Mesenteric fat pad (tissue), 1 donor: ENCODE measurements around the gene RNF19B. TPM values are rescaled to one million over a fixed set of nuclear protein-coding genes. Genes with fewer than 3 reads are reported as not detected.
A peak's percentile ranks its signal among the peaks of the same experiment; 100 is the strongest.

Experiments
- DNase-seq: peaks from one replicate; pipeline ENCODE4 v3.0.0-alpha.2; 2020; ENCODE audit warnings: low spot score
- total RNA-seq: library from RNA; stranded (reverse); fragmentation: NEBNext Ultra II Directional; extraction: Animal tissue kit (Norgen Biotek cat#: 25700); gene quantifications from one replicate; pipeline ENCODE4 v1.2.1, GENCODE V29; 2021
- donor health status: DM: yes; HTN: yes; CAD: no.

The RNF19B gene
- total RNA-seq, 1 donor from 2014 or later: 23.5 TPM

DNA sequence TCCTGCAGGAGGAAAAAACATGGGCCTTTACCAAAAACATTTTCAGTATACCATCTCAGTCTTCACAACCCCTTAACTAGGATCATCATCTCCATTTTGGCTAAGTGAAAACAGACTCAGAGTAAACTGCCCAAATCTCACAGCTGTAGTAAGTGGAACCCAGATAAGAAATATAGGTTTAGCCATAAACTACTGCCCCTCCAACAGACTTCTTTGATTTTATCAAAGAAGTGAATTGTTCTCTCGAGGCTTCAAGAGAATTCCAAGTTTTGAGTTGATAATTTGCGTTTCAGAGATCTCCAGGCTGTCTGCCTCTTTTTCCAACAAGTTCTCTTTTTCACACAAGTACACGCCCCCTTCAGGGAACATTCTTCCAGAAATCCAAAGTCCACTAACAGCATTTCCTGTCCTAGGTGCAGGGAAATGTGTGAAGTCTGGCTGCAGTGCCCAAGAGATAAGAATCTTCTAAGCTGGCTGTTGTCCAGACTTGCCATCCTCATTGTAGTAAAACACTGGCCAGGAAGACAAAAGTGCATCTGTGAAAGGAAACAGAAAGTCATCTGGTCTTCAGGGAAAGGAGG, 30.8 kb downstream of the RNF19B start:
- no peak for DNase-seq

DNA sequence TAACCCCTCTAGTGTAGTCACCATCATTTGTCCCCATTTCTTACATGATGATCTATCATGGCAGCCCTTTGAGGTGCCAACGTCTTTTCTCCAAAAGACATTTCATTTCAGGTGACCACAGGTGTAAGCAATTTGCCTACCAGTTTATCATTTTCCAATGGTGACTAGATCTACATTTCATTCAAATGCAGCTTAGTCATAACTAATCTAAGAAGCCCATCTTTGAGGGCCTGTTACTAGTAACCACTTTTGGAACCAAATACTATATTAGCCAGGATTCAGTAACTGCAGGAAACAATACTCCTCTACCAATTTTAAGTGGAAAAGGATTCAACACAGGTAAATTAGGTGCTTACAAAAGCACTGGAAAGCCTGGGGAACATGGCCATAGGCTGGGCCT, 32.8 kb downstream of the RNF19B start:
- DNase-seq: no peak

- no peak for DNase-seq
Measured at GRCh38 chr1:32929366-32929765, 35.2 kb downstream of the RNF19B start.

- no peak for DNase-seq
Measured at GRCh38 chr1:32928715-32929114, 35.9 kb downstream of the RNF19B start.

DNA sequence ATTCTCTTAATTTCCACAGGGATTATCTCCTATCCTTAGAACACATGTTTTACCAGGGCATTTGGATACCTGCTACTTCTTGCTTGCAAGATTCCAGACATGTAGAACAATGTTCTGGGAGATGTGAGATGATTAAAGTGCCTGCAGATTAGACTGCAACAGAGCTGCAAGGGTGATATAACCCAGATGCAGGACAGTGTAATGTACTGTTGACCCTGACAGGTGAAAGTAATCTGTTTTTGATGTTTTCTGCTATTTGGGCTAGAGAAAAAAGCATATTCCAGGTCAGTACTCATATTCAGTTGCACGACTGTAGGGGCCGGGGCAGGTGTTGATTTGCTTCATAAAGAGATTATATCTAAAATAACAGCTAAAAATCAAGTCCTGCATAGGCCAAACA, 36.3 kb downstream of the RNF19B start:
- DNase-seq: no peak

- DNase-seq: no peak
Measured at GRCh38 chr1:32927441-32927840, 37.2 kb downstream of the RNF19B start.

DNA sequence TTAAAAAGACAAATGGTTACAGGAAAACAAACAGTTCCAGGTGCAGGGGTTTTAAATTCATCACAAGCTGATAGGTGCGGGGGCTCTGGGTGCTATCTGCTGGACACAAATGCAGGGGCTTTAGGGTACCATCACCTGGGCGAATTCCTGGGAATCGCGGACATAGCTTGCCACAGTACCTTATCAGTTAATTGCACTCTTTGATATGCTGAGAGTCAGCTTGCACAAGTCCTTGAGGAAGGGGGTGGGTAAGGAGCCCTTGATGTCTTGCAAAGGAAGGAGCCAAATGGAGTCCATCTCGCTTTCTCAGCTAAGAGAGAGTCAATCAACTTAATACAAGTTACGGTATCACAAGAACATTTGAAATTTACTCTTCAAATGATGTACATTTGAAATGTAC, 38.0 kb downstream of the RNF19B start:
- no peak for DNase-seq

GRCh38 chr1:32925403-32926162, 39.0 kb downstream of the RNF19B start:
- no peak for DNase-seq

DNA sequence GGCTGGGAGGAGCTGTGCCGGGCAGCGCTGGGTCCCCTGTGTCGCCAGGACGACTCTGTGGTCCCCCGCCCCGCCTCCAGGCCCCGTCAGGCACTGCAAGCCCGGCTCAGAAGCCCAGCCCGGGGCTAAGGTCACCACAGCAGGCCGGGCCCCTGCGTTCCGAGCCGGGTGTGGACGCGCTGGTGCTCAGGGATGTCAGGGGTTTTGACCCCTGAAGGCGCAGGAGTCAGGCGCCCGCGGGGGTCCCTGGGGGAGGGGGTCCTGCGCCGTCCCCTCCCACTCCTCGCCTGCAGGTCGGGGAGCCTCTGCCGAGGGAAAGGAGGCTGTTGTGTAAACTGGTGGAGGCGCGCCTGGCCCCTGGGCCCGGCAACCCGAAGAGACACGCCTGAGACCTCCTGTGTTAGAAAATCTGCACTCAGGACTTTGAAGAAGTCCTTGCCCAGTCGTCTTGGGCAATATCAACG, 39.7 kb downstream of the RNF19B start:
- no peak for DNase-seq

- no peak for DNase-seq
Measured at GRCh38 chr1:32920833-32921232, 43.8 kb downstream of the RNF19B start.

DNA sequence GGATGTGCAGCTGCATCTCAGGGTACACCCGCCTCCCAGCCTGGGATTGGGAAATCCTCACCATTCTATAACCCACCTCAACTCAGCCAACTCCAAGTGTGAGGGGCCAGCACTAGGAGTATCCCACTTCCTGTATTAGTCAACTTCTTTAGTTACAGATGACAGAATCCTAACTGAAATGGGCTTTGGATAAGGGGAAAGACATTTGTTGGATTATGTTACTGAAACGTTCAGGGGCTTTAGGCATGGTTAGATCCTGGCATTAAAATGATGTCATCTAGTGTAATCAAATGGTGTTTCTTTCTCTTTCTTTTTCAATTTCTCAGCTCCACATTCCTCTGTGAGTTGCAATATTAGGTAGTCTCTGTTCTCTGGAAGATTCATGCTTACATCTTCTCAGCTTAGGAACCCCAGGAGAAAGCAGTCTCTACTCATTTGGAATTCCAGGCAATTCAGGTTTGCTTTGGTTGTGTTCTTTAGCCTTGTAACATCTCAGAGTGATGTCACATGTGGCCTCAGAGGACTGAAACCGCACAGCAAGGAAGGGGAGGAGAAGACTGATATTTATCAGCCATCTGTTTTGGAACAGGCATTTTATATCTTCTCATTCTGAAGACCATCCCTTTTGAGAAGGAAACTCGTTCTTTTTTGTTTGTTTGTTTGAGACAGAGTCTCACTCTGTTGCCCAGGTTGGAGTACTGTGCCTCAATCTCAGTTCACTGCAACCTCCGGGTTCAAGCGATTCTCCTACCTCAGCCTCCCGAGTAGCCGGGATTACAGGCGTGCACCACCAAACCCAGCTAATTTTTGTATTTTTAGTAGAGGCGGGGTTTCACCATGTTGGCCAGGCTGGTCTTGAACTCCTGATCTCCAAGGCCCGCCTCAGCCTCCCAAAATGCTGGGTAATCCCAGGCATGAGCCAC, 44.5 kb downstream of the RNF19B start:
- no peak for DNase-seq

GRCh38 chr1:32918179-32918578, 46.4 kb downstream of the RNF19B start:
- DNase-seq: no peak

DNA sequence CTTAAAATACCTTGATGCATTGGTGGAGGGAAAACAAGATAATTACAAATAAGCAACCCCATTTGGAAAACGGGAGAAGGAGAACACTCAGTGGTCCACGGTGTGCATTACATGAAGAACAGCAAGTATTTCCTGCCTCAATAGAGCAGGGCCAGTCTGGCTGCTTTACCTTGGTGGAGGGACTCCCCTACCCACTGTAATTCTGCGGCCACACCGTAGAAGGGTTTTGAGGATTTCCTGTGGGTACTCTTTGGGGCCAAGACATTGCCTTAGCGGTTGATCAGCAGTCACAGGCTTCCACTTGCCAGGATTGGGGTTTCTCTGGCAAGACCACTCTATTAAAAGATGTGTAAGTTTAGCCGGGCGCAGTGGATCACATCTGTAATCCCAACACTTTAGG, 47.1 kb downstream of the RNF19B start:
- no peak for DNase-seq

DNA sequence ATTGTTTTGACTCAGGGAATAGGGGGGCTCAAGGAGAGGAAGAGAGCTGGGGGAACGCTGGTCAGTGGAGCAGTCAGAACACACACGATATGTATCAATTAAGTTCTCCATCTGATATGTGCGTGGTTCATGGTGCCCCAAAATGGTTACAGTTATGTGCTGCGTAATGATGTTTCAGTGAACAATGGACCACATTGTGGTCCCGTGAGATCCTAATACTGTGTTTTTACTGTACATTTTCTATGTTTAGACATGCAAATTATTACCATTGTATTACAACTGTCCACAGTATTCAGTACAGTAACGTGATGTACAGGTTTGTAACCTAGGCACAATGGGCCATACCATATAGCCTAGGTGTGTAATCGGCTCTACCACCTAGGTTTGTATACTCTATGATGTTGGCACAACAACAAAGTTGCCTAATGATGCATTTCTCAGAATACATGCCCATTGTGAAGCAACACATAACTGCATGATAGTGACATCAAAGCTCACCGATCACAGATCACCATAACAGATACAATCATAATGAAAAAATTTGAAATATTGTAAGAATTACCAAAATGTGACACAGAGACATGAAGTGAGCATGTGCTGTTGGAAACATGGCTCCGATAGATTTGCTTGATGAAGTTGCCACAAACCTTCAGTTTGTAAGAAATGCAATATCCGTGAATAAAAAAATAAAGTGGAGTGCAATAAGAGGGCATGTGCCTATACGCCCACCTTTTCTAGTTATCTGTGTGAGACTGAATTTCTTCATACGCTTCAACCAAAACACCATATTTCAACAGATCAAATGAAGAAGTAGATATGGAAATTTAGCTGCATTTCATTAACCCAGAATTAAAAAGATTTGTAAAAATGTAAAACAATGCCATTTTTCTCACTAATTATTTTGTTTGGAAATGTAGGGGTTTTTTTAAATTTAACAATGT, 48.6 kb downstream of the RNF19B start:
- DNase-seq: no peak

- DNase-seq: no peak
Measured at GRCh38 chr1:32910319-32910718, 54.3 kb downstream of the RNF19B start.

DNA sequence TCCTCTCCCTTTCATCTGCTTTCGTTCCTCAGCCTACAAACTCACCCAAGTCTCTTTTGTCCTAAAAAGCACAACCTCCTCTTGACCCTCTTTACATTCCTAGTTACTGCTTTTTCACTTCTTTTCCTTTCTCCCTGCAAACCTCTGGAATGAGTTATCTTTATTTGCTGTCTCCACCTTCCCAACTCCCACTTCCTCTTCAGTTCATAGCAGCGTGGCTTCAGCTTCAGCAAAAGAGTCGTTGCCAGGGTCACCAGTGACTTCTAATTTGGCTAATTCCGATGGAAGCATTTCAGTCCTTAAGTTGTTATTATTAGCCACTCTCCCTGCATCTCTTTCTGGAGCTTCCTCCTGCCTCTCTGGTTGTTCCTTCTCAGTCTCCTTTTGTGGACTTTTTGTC, 57.2 kb downstream of the RNF19B start:
- no peak for DNase-seq

- peak; percentile 24 for DNase-seq
Measured at GRCh38 chr1:32906654-32907053, 58.0 kb downstream of the RNF19B start.

GRCh38 chr1:32905588-32905987, 59.0 kb downstream of the RNF19B start:
- peak; percentile 22 for DNase-seq

DNA sequence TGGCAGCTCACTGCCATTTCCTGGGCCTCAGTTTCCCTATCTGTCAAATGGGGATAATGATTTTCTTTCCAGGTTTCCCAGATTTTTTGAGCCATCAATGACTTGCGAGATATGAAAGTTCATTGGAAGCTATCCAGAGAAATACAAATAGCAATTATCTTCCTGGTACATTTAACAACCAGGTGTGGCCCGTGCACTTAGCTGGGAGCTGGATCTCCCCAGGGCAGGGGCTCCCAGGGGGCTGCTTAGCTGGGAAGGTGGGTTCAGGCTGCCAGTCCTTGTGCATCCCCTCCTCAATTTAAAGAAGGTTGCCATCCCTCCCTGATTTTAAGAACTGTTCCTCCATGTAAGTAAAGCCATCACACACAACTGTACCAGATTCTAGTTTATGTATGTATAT, 59.8 kb downstream of the RNF19B start:
- DNase-seq: peak; percentile 16

DNA sequence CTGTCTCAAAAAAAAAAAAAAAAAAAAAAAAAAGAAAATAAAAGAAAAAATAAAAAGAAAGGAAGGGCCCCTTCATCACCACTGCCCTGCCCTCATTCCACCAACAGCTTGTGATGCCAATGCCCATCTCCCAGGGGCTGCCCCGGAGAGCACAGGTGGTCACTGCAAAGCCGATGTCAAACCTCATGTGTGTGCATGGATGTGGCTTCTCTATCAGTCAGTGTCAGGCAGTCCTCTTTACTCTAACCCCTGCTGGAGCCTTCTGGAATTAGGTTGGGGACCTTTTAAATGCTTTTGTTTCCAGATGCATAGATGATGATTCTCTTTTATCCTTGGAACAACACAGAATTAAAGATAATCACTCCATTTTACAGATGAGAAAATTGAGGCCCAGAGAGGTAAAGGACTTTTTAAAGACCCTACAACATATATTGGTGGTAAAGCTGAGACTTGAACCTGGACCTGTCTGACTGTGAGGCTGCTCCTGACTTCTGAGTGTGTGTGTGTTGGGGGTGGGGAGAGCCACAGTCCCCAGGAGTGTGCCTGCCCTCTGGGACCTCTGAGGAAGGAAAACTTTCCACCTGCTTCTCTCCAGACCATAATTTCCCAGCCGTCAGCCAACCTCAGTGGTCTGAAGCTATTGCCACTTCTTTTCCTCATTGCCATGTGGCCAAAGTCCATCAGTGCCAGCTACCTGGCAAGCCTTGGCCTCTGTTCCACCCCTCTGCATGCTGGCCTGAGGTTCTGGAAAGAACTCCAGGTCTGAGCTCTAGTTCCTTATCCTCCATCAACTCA, 60.4 kb downstream of the RNF19B start:
- DNase-seq: peak; percentile 57
